ENCODE data around the gene PIP4K2C. TPM values are rescaled to one million over a fixed set of nuclear protein-coding genes. Genes with fewer than 3 reads are reported as not detected.
"Not testable (repeated sequence)": the region's sequence is repeated elsewhere in the genome, so short reads cannot be mapped to it uniquely, and the experiment has no call there.

The PIP4K2C gene
- total and polyA plus RNA-seq, 8 donors = 17.0 to 44.1 (median 21.8) TPM

GRCh38 chr12:57569858-57570257 lies 21.1 kb upstream of the PIP4K2C start:
- TF ChIP-seq, protein P1, sequence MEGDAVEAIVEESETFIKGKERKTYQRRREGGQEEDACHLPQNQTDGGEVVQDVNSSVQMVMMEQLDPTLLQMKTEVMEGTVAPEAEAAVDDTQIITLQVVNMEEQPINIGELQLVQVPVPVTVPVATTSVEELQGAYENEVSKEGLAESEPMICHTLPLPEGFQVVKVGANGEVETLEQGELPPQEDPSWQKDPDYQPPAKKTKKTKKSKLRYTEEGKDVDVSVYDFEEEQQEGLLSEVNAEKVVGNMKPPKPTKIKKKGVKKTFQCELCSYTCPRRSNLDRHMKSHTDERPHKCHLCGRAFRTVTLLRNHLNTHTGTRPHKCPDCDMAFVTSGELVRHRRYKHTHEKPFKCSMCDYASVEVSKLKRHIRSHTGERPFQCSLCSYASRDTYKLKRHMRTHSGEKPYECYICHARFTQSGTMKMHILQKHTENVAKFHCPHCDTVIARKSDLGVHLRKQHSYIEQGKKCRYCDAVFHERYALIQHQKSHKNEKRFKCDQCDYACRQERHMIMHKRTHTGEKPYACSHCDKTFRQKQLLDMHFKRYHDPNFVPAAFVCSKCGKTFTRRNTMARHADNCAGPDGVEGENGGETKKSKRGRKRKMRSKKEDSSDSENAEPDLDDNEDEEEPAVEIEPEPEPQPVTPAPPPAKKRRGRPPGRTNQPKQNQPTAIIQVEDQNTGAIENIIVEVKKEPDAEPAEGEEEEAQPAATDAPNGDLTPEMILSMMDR (IDR thresholded peaks at IDR 0.05) = no peak
- Histone ChIP-seq H3K4me1 (no peaks in the 10 kb centered on the region), H3K27ac (no peak overlapping the region), H3K27me3 (peaks cover 0 to 26% of the 10 kb centered on the region in 2 donors), H3K36me3 (no peaks in the 10 kb centered on the region), H3K9me3 (no peaks in the 10 kb centered on the region), H3K4me3 (no peak overlapping the region)
- ATAC-seq = no peak
- no peak for DNase-seq
- intact Hi-C loops (cut with DNase I) = no loop called here

DNA sequence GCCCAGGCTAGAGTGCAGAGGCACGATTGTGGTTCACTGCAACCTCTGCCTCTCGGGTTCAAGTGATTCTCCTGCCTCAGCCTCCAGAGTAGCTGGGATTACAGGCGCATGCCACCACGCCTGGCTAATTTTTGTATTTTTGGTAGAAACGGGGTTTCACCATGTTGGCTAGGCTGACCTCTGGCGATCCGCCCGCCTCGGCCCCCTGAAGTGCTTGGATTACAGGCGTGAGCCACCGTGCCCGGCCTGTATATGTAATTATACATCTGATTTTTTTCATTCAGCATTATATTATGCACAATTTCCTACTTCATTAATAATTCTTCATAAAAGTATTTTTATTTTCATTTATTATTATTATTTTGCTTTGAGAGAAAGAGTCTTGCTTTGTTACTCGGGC lies 20.6 kb upstream of the PIP4K2C start:
- H3K4me3 ChIP-seq; H3K27ac ChIP-seq; H3K36me3 ChIP-seq; DNase-seq; H3K4me1 ChIP-seq; intact Hi-C loops (cut with DNase I); H3K9me3 ChIP-seq; ATAC-seq: not testable (repeated sequence)
- peaks cover 0 to 23% of the 10 kb centered on the region in 2 donors for H3K27me3 ChIP-seq

DNA sequence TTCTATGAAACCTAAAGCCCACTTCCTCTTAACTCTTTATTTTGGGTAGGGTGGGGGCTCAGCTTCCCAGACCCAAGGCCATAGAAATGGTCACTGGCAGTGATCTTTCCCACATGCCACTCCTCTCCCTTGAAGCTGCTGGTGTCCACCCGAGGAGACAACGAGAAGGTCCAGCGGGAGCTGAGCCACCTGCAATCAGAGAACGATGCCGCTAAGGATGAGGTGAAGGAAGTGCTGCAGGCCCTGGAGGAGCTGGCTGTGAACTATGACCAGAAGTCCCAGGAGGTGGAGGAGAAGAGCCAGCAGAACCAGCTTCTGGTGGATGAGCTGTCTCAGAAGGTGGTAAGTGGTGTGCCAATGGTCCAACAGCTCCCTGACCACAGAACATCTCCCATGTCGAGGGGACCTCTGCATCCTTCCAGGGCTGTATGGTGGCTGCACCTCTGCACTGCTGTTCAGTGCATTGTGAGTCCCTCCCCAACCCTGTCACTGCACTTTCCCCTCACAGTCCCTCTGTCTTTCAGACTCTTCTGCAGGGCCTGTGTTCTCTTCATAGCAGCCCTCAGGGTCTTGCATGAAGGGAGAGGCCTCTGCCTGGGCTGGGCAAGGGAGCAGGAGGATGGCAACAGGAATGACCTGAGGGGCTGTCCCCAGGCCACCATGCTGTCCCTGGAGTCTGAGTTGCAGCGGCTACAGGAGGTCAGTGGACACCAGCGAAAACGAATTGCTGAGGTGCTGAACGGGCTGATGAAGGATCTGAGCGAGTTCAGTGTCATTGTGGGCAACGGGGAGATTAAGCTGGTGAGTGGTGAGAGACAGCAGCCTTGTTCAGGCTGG lies 18.8 kb upstream of the PIP4K2C start:
- Histone ChIP-seq H3K4me3 (no peak overlapping the region), H3K4me1 (no peaks in the 10 kb centered on the region), H3K27me3 (peaks cover 0 to 10% of the 10 kb centered on the region in 2 donors), H3K9me3 (no peaks in the 10 kb centered on the region), H3K27ac (no peak overlapping the region), H3K36me3 (no peaks in the 10 kb centered on the region)
- intact Hi-C loops (cut with DNase I) = no loop called here
- DNase-seq (no peak), ATAC-seq (no peak)
- TF ChIP-seq, protein P1 (IDR thresholded peaks at IDR 0.05) = no peak

- H3K4me1 ChIP-seq = no peaks in the 10 kb centered on the region
These were observed 16.2 kb upstream of the PIP4K2C start for GRCh38 chr12:57574795-57575194.

GRCh38 chr12:57575771-57576612 lies 15.0 kb upstream of the PIP4K2C start:
- TF ChIP-seq, protein P1 (IDR thresholded peaks at IDR 0.05) = no peak
- no peak for DNase-seq
- Histone ChIP-seq H3K4me3 (no peak overlapping the region), H3K36me3 (no peaks in the 10 kb centered on the region), H3K27me3 (no peaks in the 10 kb centered on the region), H3K9me3 (no peaks in the 10 kb centered on the region), H3K27ac (no peak overlapping the region), H3K4me1 (no peaks in the 10 kb centered on the region)
- intact Hi-C loops (cut with DNase I) = no loop called here
- ATAC-seq = no peak

More at GRCh38 chr12:57574795-57575194, 16.2 kb upstream of the PIP4K2C start:
- no peak for DNase-seq
- Histone ChIP-seq H3K9me3 (no peaks in the 10 kb centered on the region), H3K27me3 (no peaks in the 10 kb centered on the region), H3K27ac (no peak overlapping the region), H3K36me3 (no peaks in the 10 kb centered on the region), H3K4me3 (no peak overlapping the region)
- ATAC-seq = no peak
- TF ChIP-seq, protein P1 (IDR thresholded peaks at IDR 0.05) = no peak
- intact Hi-C loops (cut with DNase I) = no loop called here
